HL-60 (cell line): Measurements from ENCODE around the gene TUBB2B.

ENCODE experiments used
- DNase-seq, 2 experiments: peaks; one replicate each; pipeline ENCODE4 v3.0.0-alpha.2; 2010 to 2020; ENCODE audit warnings: low read depth in 1 of 2, low spot score in 1 of 2
- H3K27ac ChIP-seq: fragments of 250-450 bp; sonication (Bioruptor Pico); replicated peaks from 2 replicates; pipeline ENCODE4 v1.5.1; 2020; ENCODE audit warnings: mild to moderate bottlenecking, moderate library complexity
- H3K27me3 ChIP-seq: fragments of 250-450 bp; sonication (Bioruptor Pico); 2 replicates; pipeline ENCODE4 v1.5.1; 2021; ENCODE audit warnings: mild to moderate bottlenecking, moderate library complexity; ENCODE audit not compliant: insufficient read depth, poor library complexity, severe bottlenecking
- H3K4me3 ChIP-seq: replicated peaks from 2 replicates; pipeline ENCODE4 v1.5.1; 2011; ENCODE audit warnings: mild to moderate bottlenecking, control low read depth, low read length; ENCODE audit not compliant: insufficient read depth
- CTCF ChIP-seq: IDR thresholded peaks from one replicate; pipeline ENCODE4 v1.5.1; 2011; ENCODE audit warnings: low read length, control low read depth, inconsistent platforms; ENCODE audit not compliant: insufficient read depth
- GABPA ChIP-seq: IDR thresholded peaks from 2 replicates; pipeline ENCODE4 v1.6.1; 2012; ENCODE audit warnings: low read depth
- POLR2AphosphoS5 ChIP-seq: IDR thresholded peaks from 2 replicates; pipeline ENCODE4 v1.6.1; 2012; ENCODE audit warnings: low read depth
- REST ChIP-seq: IDR thresholded peaks from 2 replicates; pipeline ENCODE4 v1.6.1; 2012; ENCODE audit warnings: low read depth; ENCODE audit not compliant: insufficient replicate concordance
- SPI1 ChIP-seq: IDR thresholded peaks from 2 replicates; pipeline ENCODE4 v1.6.1; 2012; ENCODE audit warnings: low read depth, mild to moderate bottlenecking, borderline replicate concordance

The TUBB2B gene

GRCh38 chr6:3270258-3270657 lies 42.8 kb upstream of the TUBB2B start:
- Histone ChIP-seq H3K27ac (no peak overlapping the region), H3K4me3 (no peak overlapping the region), H3K27me3 (no peaks in the 10 kb centered on the region)
- TF ChIP-seq POLR2AphosphoS5 (no peak), CTCF (no peak), SPI1 (no peak), REST (no peak), GABPA (no peak)
- no peak for DNase-seq

- no peak for DNase-seq
- no peak overlapping the region for H3K4me3 ChIP-seq
- TF ChIP-seq CTCF (no peak), SPI1 (no peak), REST (no peak), POLR2AphosphoS5 (no peak), GABPA (no peak)
- no peaks in the 10 kb centered on the region for H3K27me3 ChIP-seq
- H3K27ac ChIP-seq, result no peak overlapping the region
Observed at GRCh38 chr6:3269281-3269975, 42.0 kb upstream of the TUBB2B start.

GRCh38 chr6:3268680-3269079 lies 41.2 kb upstream of the TUBB2B start:
- no peak for DNase-seq
- H3K27ac ChIP-seq, result no peak overlapping the region
- no peak overlapping the region for H3K4me3 ChIP-seq
- no peaks in the 10 kb centered on the region for H3K27me3 ChIP-seq
- no peak for TF ChIP-seq REST
- no peak for TF ChIP-seq CTCF
- no peak for TF ChIP-seq POLR2AphosphoS5
- TF ChIP-seq SPI1, result no peak
- TF ChIP-seq GABPA, result no peak
